PC-3 (cell line): ENCODE results near the gene PIP5K1C. TPM values are rescaled to one million over a fixed set of nuclear protein-coding genes. Genes with fewer than 3 reads are reported as not detected.
A peak's percentile ranks its signal among the peaks of the same experiment; 100 is the strongest.

ENCODE experiments used
- ATAC-seq: fragments of 200-7000 bp; cut with Tn5 transposase; 2 replicates; pipeline ENCODE4 v1.9.1; 2020; ENCODE audit warnings: mild to moderate bottlenecking, moderate library complexity
- BruUV-seq: library from RNA; stranded (reverse); fragments of 400-500 nt; replicated peaks from 2 replicates; lab custom pipeline; 2021; lab: Mats Ljungman, UMichigan
- CTCF ChIA-PET: fragments of 300-600 bp; sonication (Branson Sonifier 250); formaldehyde crosslinking; loops from one replicate; lab custom pipeline; 2022; ENCODE audit warnings: antibody characterized with exemption; lab: Charles Lee
- POLR2A ChIA-PET: fragments of 300-600 bp; sonication (Branson Sonifier 250); formaldehyde crosslinking; loops from one replicate; lab custom pipeline; 2022; ENCODE audit warnings: antibody characterized with exemption; ENCODE audit not compliant: unreplicated experiment; lab: Charles Lee
- DNase-seq: peaks from one replicate; pipeline ENCODE4 v3.0.0-alpha.2; 2015
- H2AFZ ChIP-seq: fragments of 300-600 bp; sonication (generic); 2 replicates; pipeline ENCODE4 v1.6.0; 2016; ENCODE audit warnings: antibody characterized with exemption, low read length
- H3F3A ChIP-seq: fragments of 300-600 bp; sonication (generic); one replicate; pipeline ENCODE4 v1.6.0; 2017; ENCODE audit warnings: antibody characterized with exemption, low read length, control low read depth, mild to moderate bottlenecking; ENCODE audit not compliant: unreplicated experiment
- H3K27ac ChIP-seq: fragments of 300-600 bp; sonication (generic); 2 replicates; pipeline ENCODE4 v1.5.1; 2016; ENCODE audit warnings: mild to moderate bottlenecking, low read length
- H3K27me3 ChIP-seq: fragments of 300-600 bp; sonication (generic); 2 replicates; pipeline ENCODE4 v1.6.1; 2016; ENCODE audit warnings: low read length, mixed read lengths
- H3K36me3 ChIP-seq: fragments of 300-600 bp; sonication (generic); 2 replicates; pipeline ENCODE4 v1.6.1; 2016; ENCODE audit warnings: low read depth, mixed run types, low read length, mixed read lengths
- H3K4me1 ChIP-seq: fragments of 300-600 bp; sonication (generic); 2 replicates; pipeline ENCODE4 v1.5.1; 2016; ENCODE audit warnings: low read length; ENCODE audit not compliant: insufficient read depth
- H3K4me2 ChIP-seq: fragments of 300-600 bp; sonication (generic); 2 replicates; pipeline ENCODE4 v1.6.0; 2016; ENCODE audit warnings: low read length
- H3K4me3 ChIP-seq: fragments of 300-600 bp; sonication (generic); 2 replicates; pipeline ENCODE4 v1.5.1; 2016; ENCODE audit warnings: mild to moderate bottlenecking, low read length, mixed read lengths
- H3K79me2 ChIP-seq: fragments of 300-600 bp; sonication (generic); 2 replicates; pipeline ENCODE4 v1.6.1; 2017; ENCODE audit warnings: low read length, mixed read lengths
- H3K9ac ChIP-seq: fragments of 300-600 bp; sonication (generic); 2 replicates; pipeline ENCODE4 v1.6.0; 2016; ENCODE audit warnings: mild to moderate bottlenecking, low read length
- H3K9me2 ChIP-seq: fragments of 300-600 bp; sonication (generic); replicated peaks from 2 replicates; pipeline ENCODE4 v1.6.1; 2016; ENCODE audit warnings: mixed run types, low read length, mixed read lengths
- H3K9me3 ChIP-seq: fragments of 300-600 bp; sonication (generic); 2 replicates; pipeline ENCODE4 v1.6.1; 2016; ENCODE audit warnings: low read length, mixed read lengths
- H4K20me1 ChIP-seq: fragments of 300-600 bp; sonication (generic); 2 replicates; pipeline ENCODE4 v1.6.1; 2016; ENCODE audit warnings: low read length, mixed read lengths
- EZH2 ChIP-seq: fragments of 300-600 bp; sonication (generic); IDR thresholded peaks from one replicate; pipeline ENCODE4 v1.6.1; 2017; ENCODE audit warnings: antibody characterized with exemption, mild to moderate bottlenecking, low read length; ENCODE audit not compliant: unreplicated experiment
- EZH2phosphoT487 ChIP-seq: fragments of 300-600 bp; sonication (generic); IDR thresholded peaks from 2 replicates; pipeline ENCODE4 v1.6.1; 2018; ENCODE audit warnings: mild to moderate bottlenecking, antibody characterized with exemption, low read length, borderline replicate concordance
- intact Hi-C: fragments of 100-400 bp; cut with micrococcal nuclease; formaldehyde crosslinking; loops from 2 replicates; pipeline ENCODE4 v1.9.0; 2023
- total RNA-seq: library from RNA; depleted of rRNA; stranded (reverse); fragments of >200 nt; gene quantifications from 2 replicates; pipeline ENCODE4 v1.2.3, GENCODE V29; 2014
- TF ChIP-seq, protein P1 (sequence below): fragments of 300-600 bp; sonication (generic); conservative IDR thresholded peaks from 2 replicates; pipeline ENCODE4 v1.5.1; 2017; ENCODE audit warnings: antibody characterized with exemption, low read depth, mild to moderate bottlenecking, low read length

PIP5K1C gene
- total RNA-seq, 1 experiment from 2014 or later: 16.1 TPM

DNA sequence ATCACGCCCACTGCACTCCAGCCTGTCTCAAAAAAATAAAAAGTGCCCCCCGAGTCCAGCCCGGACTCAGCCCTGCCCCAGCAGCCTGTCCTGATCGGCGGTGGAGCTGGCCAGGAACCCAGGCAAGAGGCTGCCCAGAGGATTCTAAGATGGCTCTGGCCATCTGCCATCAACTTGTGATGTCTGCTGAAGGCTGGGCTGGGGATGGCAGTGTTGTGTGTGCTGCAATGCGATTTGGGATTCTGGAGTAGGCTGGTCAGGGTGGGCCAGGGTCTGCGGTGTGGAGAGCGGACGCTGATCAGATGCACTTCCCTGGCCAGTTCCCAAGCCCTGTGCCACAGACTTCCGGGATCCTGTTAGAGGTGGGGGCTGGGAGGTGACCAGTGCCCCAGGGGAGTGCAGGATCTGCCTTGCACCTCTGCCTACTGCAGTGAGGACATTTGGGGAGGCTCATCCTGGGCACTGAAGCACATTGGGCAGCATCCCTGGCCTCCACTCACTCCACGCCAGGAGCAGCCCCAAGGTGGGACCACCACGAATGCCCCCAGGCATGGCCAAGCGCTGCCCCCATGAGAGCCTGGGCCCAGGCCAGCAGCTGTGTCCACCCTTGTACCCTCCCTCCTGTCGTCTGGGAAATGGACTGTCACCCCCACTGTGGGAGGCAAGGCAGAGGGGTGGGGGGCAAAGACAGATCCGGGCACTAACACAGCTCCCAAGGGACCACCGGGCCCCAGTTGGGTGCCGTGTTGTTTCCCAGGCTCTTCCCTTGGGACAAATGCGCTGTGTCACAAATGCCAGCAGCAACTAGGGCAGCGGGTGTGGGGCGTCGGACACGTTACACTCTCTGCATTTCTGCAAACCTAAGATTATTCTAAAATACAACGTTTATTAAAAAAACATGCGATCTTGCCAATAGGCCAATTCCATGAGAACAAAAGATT, 90.2 kb downstream of the PIP5K1C start:
- intact Hi-C loops: no loop called here
- TF ChIP-seq, protein P1, sequence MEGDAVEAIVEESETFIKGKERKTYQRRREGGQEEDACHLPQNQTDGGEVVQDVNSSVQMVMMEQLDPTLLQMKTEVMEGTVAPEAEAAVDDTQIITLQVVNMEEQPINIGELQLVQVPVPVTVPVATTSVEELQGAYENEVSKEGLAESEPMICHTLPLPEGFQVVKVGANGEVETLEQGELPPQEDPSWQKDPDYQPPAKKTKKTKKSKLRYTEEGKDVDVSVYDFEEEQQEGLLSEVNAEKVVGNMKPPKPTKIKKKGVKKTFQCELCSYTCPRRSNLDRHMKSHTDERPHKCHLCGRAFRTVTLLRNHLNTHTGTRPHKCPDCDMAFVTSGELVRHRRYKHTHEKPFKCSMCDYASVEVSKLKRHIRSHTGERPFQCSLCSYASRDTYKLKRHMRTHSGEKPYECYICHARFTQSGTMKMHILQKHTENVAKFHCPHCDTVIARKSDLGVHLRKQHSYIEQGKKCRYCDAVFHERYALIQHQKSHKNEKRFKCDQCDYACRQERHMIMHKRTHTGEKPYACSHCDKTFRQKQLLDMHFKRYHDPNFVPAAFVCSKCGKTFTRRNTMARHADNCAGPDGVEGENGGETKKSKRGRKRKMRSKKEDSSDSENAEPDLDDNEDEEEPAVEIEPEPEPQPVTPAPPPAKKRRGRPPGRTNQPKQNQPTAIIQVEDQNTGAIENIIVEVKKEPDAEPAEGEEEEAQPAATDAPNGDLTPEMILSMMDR: no peak
- TF ChIP-seq EZH2 (no peak), EZH2phosphoT487 (no peak)
- H3K27me3 ChIP-seq: no peaks in the 10 kb centered on the region
- H3K4me1 ChIP-seq: peaks cover 16% of the 10 kb centered on the region; the same call in 1 of the 2 replicates
- no peak for ATAC-seq
- no peaks in the 10 kb centered on the region for H3K9me2 ChIP-seq
- POLR2A ChIA-PET: no interaction called here
- DNase-seq: peak; percentile 10
- H3K79me2 ChIP-seq: no peaks in the 10 kb centered on the region
- no TSS peak for BruUV-seq
- no peak overlapping the region for H3K27ac ChIP-seq
- H3K9ac ChIP-seq: no peak overlapping the region
- H3F3A ChIP-seq: no peaks in the 10 kb centered on the region
- no peaks in the 10 kb centered on the region for H3K9me3 ChIP-seq
- no peak overlapping the region for H3K4me3 ChIP-seq
- no peaks in the 10 kb centered on the region for H3K36me3 ChIP-seq
- no peak overlapping the region for H3K4me2 ChIP-seq
- CTCF ChIA-PET: no interaction called here
- no peak overlapping the region for H2AFZ ChIP-seq
- H4K20me1 ChIP-seq: no peaks in the 10 kb centered on the region

DNA sequence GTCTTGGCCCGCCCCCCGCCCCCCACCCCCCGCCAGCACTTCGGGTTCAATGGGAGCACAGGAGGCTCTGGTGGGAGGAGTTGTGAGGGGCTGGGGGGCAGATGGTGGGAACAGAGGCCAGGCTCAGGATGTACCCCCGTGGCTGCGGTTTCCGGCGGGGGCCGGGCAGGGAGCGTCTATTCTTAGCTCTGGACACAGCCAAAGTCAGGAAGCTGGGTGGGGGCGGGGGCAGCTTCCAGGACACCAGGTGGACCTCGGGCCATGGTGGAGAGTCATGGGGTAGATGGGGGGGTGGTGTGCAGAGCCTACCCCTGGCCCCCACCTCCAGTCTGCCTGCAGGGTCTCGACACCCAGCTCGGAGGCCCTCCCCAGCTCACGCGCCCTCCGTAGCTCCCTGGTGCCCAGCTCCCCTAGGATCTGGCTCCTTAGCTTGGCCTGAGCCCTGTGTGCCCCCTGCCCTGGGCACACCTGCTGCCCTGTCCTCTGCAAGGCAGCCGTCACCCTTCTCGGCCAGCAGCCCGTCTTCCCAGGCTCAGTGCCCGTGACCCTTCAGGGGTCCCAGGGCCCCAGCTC, 91.4 kb downstream of the PIP5K1C start:
- CTCF ChIA-PET: no interaction called here
- no peak for ATAC-seq
- no TSS peak for BruUV-seq
- intact Hi-C loops: no loop called here
- Histone ChIP-seq H3K36me3 (no peaks in the 10 kb centered on the region), H3K27ac (no peak overlapping the region), H3K4me2 (no peak overlapping the region), H2AFZ (no peak overlapping the region), H3F3A (no peaks in the 10 kb centered on the region), H3K9me3 (no peaks in the 10 kb centered on the region), H3K9ac (no peak overlapping the region), H3K79me2 (no peaks in the 10 kb centered on the region), H3K27me3 (no peaks in the 10 kb centered on the region), H3K4me3 (no peak overlapping the region), H4K20me1 (no peaks in the 10 kb centered on the region), H3K4me1 (peaks cover 16% of the 10 kb centered on the region; the same call in 1 of the 2 replicates), H3K9me2 (no peaks in the 10 kb centered on the region)
- POLR2A ChIA-PET: no interaction called here
- TF ChIP-seq, protein P1: no peak
- TF ChIP-seq EZH2phosphoT487 (no peak), EZH2 (no peak)
- DNase-seq: no peak
